Fibroblast of mammary gland (primary cell): ENCODE results near the gene VTI1A.
A peak's percentile ranks its signal among the peaks of the same experiment; 100 is the strongest.

ENCODE experiments used
- DNase-seq: peaks from one replicate; pipeline ENCODE4 v3.0.0-alpha.2; 2010; ENCODE audit warnings: low read depth
- H3K4me3 ChIP-seq: 2 replicates; pipeline ENCODE4 v1.5.1; 2011; ENCODE audit warnings: low read depth, mild to moderate bottlenecking, low read length, moderate library complexity; ENCODE audit not compliant: control insufficient read depth
- TF ChIP-seq, protein P1 (sequence below): conservative IDR thresholded peaks from 2 replicates; pipeline ENCODE4 v1.5.1; 2011; ENCODE audit warnings: low read depth, low read length, inconsistent platforms; ENCODE audit not compliant: control insufficient read depth, insufficient read depth

Gene VTI1A

DNA sequence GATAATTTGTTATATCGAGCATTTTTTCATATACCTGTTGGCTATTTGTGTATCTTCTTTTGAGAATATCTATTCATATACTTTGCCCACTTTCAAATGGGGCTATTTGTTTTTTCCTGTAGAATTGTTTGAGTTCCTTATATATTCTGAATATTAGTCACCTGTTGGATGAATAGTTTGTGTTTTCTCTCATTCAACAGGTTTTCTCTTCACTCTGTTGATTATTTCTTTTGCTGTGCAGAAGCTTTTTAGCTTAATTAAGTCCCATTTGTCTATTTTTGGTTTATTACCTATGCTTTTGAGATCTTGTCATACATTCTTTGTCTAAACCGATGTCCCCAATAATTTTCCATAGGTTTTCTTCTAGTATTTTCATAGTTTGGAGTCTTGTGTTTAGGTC lies 65.3 kb downstream of the VTI1A start:
- TF ChIP-seq, protein P1, sequence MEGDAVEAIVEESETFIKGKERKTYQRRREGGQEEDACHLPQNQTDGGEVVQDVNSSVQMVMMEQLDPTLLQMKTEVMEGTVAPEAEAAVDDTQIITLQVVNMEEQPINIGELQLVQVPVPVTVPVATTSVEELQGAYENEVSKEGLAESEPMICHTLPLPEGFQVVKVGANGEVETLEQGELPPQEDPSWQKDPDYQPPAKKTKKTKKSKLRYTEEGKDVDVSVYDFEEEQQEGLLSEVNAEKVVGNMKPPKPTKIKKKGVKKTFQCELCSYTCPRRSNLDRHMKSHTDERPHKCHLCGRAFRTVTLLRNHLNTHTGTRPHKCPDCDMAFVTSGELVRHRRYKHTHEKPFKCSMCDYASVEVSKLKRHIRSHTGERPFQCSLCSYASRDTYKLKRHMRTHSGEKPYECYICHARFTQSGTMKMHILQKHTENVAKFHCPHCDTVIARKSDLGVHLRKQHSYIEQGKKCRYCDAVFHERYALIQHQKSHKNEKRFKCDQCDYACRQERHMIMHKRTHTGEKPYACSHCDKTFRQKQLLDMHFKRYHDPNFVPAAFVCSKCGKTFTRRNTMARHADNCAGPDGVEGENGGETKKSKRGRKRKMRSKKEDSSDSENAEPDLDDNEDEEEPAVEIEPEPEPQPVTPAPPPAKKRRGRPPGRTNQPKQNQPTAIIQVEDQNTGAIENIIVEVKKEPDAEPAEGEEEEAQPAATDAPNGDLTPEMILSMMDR: no peak
- DNase-seq: no peak
- no peak overlapping the region for H3K4me3 ChIP-seq

DNA sequence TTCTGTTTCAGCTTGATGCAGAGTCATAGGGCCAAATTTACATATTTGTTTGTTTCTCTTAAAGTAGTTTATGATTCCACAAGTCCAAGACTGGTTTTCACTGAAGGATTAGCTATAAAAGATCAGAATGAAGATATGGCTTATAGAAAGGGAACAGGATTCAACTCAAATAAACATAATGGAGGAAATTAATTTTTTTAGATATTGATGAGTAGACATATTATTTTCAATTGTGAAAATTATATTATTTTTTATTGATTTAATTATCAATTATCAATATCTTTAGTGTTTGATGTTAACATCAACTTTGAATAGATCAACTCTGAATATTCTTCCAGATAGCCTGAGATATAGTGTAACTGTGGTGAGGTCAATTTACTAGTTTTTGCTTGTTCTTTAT lies 68.1 kb downstream of the VTI1A start:
- H3K4me3 ChIP-seq: no peak overlapping the region
- DNase-seq: no peak
- TF ChIP-seq, protein P1: no peak

DNA sequence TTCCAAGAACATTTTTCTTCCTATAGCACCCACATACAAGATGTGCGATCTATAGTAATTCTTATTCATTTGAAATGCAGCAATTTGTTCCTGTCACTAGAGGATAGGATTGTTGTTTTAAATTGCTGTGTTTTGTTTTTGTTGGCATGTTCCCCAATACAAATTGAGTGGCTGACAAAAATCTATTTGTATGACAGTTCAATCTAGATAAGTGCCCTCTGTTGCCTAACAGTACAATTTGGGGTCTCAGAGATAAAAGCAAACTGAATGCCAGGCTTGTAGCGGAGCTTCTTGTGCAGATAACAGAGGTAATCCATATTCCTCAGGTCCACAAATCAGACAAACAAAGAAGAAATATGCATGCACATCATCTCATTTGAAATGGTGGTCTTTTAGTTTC lies 68.8 kb downstream of the VTI1A start:
- DNase-seq: no peak
- TF ChIP-seq, protein P1: no peak
- H3K4me3 ChIP-seq: no peak overlapping the region

DNA sequence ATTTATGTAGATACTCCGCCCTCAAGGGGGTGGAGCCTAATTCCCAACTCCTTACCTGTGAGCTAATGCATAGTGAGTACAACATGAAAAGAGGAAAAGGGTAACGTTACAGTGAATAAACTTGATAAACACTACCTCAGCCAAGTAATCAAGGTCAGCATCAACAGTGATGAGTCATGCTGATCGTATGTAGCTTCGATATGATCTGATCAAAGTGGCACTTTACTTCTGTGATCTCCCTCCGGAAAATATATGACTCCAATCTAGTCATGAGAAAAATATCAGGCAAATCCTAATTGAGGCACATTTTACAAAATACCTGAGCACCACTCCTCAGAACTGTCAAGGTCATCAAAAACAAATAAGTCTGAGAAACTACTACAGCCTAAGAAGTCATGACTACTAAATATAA lies 70.4 kb downstream of the VTI1A start:
- TF ChIP-seq, protein P1: no peak
- no peak for DNase-seq
- H3K4me3 ChIP-seq: no peak overlapping the region

DNA sequence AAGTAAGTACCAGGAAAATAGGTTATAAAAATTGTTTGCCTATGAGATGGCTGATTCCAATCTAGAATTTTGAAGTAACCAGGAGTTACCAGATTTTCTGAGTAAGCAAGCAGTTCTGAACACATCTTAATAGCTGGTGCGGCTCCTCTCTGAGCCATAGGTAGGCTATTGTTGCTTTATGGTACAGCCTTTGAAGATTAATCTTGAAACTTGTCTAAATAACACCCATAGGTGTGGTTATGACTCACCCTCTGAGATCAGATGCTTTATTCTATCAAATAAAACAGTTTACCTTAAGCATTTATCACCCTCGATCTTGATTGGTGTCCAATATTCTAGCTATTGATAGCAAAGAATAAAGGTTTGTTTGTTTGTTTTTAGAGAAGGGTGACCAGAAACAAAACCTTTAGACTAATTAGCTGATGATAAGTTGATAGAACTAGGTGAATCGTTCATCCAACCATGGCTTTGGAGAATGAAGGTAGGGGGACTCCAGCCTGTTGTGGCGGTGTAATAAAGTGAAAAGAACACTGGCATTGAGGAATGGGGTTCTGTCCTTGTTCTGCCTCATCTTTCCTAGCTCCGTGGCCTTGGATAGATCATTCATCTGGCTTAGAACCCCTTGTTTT lies 72.2 kb downstream of the VTI1A start:
- TF ChIP-seq, protein P1: no peak
- DNase-seq: no peak
- H3K4me3 ChIP-seq: no peak overlapping the region

DNA sequence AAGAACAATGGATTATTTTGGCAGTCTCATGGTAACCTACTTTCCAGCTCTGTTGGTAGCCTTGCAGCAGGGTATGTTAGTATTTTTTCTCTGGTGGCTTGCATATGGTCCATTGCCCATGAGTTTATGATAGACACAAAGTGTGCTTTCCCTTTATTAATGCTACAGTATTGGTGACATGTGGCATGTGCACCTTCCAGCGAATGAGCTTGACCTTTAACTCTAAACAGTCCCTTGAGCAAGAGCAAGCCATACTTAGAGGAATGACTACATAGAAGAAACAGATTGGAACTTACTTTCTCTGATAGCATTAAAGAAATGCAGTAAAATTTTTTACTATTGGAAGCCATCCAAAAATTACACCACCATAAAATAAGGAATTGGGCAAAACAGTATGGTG lies 73.9 kb downstream of the VTI1A start:
- TF ChIP-seq, protein P1: no peak
- no peak for DNase-seq
- H3K4me3 ChIP-seq: no peak overlapping the region

DNA sequence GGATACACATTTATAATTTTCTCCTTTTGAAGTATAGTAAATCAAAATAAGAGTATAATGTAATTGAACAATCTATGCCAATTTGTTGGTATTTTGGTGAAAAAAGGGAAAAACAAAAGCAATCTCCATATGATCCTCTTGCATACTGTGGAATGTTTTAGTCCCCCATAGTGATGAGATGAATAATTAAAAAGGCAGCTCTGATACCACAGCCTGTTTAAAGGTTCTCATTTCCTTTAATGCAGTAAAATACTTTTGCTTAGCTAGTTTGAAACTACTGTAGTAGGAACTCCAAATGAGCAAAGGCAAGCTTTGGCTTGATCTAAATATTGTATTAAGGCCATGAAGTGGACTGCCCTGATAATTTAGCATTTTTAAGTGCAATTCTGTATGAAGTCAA lies 77.6 kb downstream of the VTI1A start:
- no peak overlapping the region for H3K4me3 ChIP-seq
- peak; percentile 17 for DNase-seq
- TF ChIP-seq, protein P1: no peak
